Adrenal gland (tissue), 5 donors: ENCODE data around the gene CSHL1.
"Not testable (repeated sequence)": the region's sequence is repeated elsewhere in the genome, so short reads cannot be mapped to it uniquely, and the experiment has no call there.

Experiments
- POLR2A ChIP-seq, 2 donors: fragments of 450-650 bp; IDR thresholded peaks; one replicate each; pipeline ENCODE4 v1.6.1; 2017; ENCODE audit warnings: antibody characterized with exemption in 2 of 2, mild to moderate bottlenecking in 2 of 2, moderate library complexity in 1 of 2
- TF ChIP-seq, protein P1 (sequence below), 6 experiments: fragments of 450-650 bp in 4 of 6; fragments of 200-600 bp in 2 of 6; sonication (generic) in 1 of 6; IDR thresholded peaks; 1 replicate in 5 of 6; 2 replicates in 1 of 6; pipeline versions ENCODE4 v1.5.1 to v1.8.0; 2016 to 2021; ENCODE audit warnings: antibody characterized with exemption in 6 of 6, mild to moderate bottlenecking in 2 of 6, moderate library complexity in 1 of 6
- donor health status: DM: no; HTN: no; CAD: no.

DNA sequence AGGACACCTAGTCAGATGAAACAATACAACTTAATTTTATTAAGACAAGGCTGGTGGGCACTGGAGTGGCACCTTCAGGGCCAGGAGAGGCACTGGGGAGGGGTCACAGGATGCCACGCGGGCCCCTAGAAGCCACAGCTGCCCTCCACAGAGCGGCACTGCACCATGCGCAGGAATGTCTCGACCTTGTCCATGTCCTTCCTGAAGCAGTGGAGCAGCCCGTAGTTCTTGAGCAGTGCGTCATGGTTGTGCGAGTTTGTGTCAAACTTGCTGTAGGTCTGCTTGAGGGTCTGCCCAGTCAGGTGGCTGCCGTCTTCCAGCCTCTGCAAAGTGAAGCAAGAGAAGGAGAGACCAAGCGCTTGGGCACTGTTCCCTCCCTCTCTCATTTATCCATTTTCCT is 1.5 kb downstream of the CSHL1 start:
- TF ChIP-seq, protein P1, sequence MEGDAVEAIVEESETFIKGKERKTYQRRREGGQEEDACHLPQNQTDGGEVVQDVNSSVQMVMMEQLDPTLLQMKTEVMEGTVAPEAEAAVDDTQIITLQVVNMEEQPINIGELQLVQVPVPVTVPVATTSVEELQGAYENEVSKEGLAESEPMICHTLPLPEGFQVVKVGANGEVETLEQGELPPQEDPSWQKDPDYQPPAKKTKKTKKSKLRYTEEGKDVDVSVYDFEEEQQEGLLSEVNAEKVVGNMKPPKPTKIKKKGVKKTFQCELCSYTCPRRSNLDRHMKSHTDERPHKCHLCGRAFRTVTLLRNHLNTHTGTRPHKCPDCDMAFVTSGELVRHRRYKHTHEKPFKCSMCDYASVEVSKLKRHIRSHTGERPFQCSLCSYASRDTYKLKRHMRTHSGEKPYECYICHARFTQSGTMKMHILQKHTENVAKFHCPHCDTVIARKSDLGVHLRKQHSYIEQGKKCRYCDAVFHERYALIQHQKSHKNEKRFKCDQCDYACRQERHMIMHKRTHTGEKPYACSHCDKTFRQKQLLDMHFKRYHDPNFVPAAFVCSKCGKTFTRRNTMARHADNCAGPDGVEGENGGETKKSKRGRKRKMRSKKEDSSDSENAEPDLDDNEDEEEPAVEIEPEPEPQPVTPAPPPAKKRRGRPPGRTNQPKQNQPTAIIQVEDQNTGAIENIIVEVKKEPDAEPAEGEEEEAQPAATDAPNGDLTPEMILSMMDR (IDR thresholded peaks at IDR 0.05) = not testable (repeated sequence)
- not testable (repeated sequence) for TF ChIP-seq POLR2A (IDR thresholded peaks at IDR 0.05)
